T-cell (primary cell): ENCODE results near the gene KAT7. TPM values are rescaled to one million over a fixed set of nuclear protein-coding genes. Genes with fewer than 3 reads are reported as not detected.

Experiments
- ATAC-seq, 4 experiments: fragments of 200-7000 bp in 3 of 4; fragments of 150-1000 bp in 1 of 4; cut with Tn5 transposase; replicated peaks in 1 of 4; 1 replicate in 3 of 4; 2 replicates in 1 of 4; pipeline ENCODE4 v1.10.0; 2021; ENCODE audit warnings: moderate library complexity in 3 of 4, mild to moderate bottlenecking in 2 of 4, moderate number of reproducible peaks in 1 of 4
- CTCF ChIA-PET, 2 donors: fragments of 300-600 bp; sonication (Branson Sonifier 250); formaldehyde crosslinking; loops; one replicate each; lab custom pipeline; 2022; ENCODE audit warnings: antibody characterized with exemption in 2 of 2; lab: Charles Lee
- POLR2A ChIA-PET, 2 donors: fragments of 300-600 bp; sonication (Branson Sonifier 250); formaldehyde crosslinking; loops; one replicate each; lab custom pipeline; 2022; ENCODE audit warnings: antibody characterized with exemption in 2 of 2; lab: Charles Lee
- DNase-seq, 35 experiments: peaks; one replicate each; pipeline versions ENCODE4 v3.0.0 to v3.0.0-alpha.2; 2013 to 2023
- H3K27ac ChIP-seq: one replicate; pipeline ENCODE4 v1.5.1; 2013; ENCODE audit warnings: low read length
- H3K27me3 ChIP-seq, 2 experiments: replicated peaks in 1 of 2; 1 replicate in 1 of 2; 2 replicates in 1 of 2; pipeline versions ENCODE4 v1.6.1 to v1.7.0; 2013; ENCODE audit warnings: low read length in 1 of 2, mixed read lengths in 1 of 2; ENCODE audit not compliant: control insufficient read depth in 2 of 2, insufficient read depth in 2 of 2; ENCODE audit errors: extremely low read depth in 1 of 2
- H3K36me3 ChIP-seq, 2 donors: 1 replicate in 1 of 2; 2 replicates in 1 of 2; pipeline versions ENCODE4 v1.6.1 to v1.7.0; 2013; ENCODE audit warnings: low read length in 1 of 2; ENCODE audit not compliant: control insufficient read depth in 2 of 2, insufficient read depth in 1 of 2; ENCODE audit errors: extremely low read depth in 1 of 2
- H3K4me1 ChIP-seq, 2 experiments: 1 replicate in 1 of 2; 2 replicates in 1 of 2; pipeline versions ENCODE4 v1.6.1 to v1.7.0; 2013; ENCODE audit warnings: low read length in 2 of 2, mixed read lengths in 1 of 2; ENCODE audit not compliant: insufficient read depth in 2 of 2, control insufficient read depth in 1 of 2; ENCODE audit errors: extremely low read depth in 1 of 2
- H3K4me3 ChIP-seq, 2 donors: 1 replicate in 1 of 2; 2 replicates in 1 of 2; pipeline versions ENCODE4 v1.5.1 to v1.7.0; 2013; ENCODE audit warnings: mild to moderate bottlenecking in 2 of 2, low read length in 1 of 2, moderate library complexity in 1 of 2; ENCODE audit not compliant: control insufficient read depth in 1 of 2; ENCODE audit errors: extremely low read depth in 1 of 2
- H3K9me3 ChIP-seq: 2 replicates; pipeline ENCODE4 v1.7.0; 2013
- H3K27ac Mint-ChIP-seq, 2 donors: one replicate each; pipeline ENCODE4 v1.8.0; 2020 to 2021; ENCODE audit warnings: mild to moderate bottlenecking in 2 of 2, mixed read lengths in 2 of 2
- H3K27me3 Mint-ChIP-seq, 2 donors: one replicate each; pipeline ENCODE4 v1.8.0; 2021 to 2022; ENCODE audit warnings: mixed read lengths in 2 of 2
- H3K36me3 Mint-ChIP-seq: one replicate; pipeline ENCODE4 v1.8.0; 2021; ENCODE audit warnings: mixed read lengths
- H3K4me1 Mint-ChIP-seq, 3 donors: one replicate each; pipeline ENCODE4 v1.8.0; 2020 to 2022; ENCODE audit warnings: mixed read lengths in 3 of 3, mild to moderate bottlenecking in 1 of 3
- H3K4me3 Mint-ChIP-seq, 3 donors: one replicate each; pipeline ENCODE4 v1.8.0; 2020 to 2022; ENCODE audit warnings: mild to moderate bottlenecking in 3 of 3, mixed read lengths in 3 of 3, moderate library complexity in 3 of 3
- H3K9me3 Mint-ChIP-seq, 3 donors: one replicate each; pipeline ENCODE4 v1.8.0; 2020 to 2022; ENCODE audit warnings: mixed read lengths in 3 of 3
- WGBS: methylation state at CpG from one replicate; pipeline ENCODE4 v1.1.5; 2013; ENCODE audit warnings: missing lambda C conversion rate; ENCODE audit not compliant: insufficient coverage; 5-methylcytosine and 5-hydroxymethylcytosine counted together
- total RNA-seq, 35 experiments: library from RNA in 6 of 35; stranded (reverse) in 6 of 35; fragments of 120-200 nt in 1 of 35; gene quantifications; one replicate each; pipeline versions ENCODE4 v1.2.1 to v1.2.4 and lab custom pipeline; 2013 to 2026

Gene KAT7
- total RNA-seq, 5 donors from 2014 or later (not counting 1 experiment from before 2014, with no cell fraction given): 96.8 to 197 (median 99.7) TPM

GRCh38 chr17:49749730-49750129 is 38.8 kb upstream of the KAT7 start:
- no peaks in the 10 kb centered on the region for H3K27me3 ChIP-seq
- H3K27ac Mint-ChIP-seq: peak overlapping the region; percentile 96 to 98
- H3K4me1 Mint-ChIP-seq: peaks cover 67 to 89% (median 88%) of the 10 kb centered on the region in 3 donors
- peak overlapping the region; percentile 97 for H3K27ac ChIP-seq
- no peaks in the 10 kb centered on the region for H3K27me3 Mint-ChIP-seq
- H3K36me3 ChIP-seq: peaks cover 0 to 4% of the 10 kb centered on the region in 2 donors
- no peak overlapping the region for H3K4me3 ChIP-seq
- H3K4me1 ChIP-seq: peaks cover 47 to 89% of the 10 kb centered on the region in 2 experiments
- no peaks in the 10 kb centered on the region for H3K9me3 ChIP-seq
- CTCF ChIA-PET: interaction anchor here in 1 of 2 donors (0.7 to 2.0 kb wide), 3 partner anchors 14 to 38 kb away, joined by 5 to 10 read pairs (median 6); partner anchors contain the start of gene FAM117A
- H3K4me3 Mint-ChIP-seq: peak overlapping the region in 1 of 3 donors; percentile 10
- peaks cover 0 to 3% (median 0%) of the 10 kb centered on the region in 3 donors for H3K9me3 Mint-ChIP-seq
- H3K36me3 Mint-ChIP-seq: peaks cover 33% of the 10 kb centered on the region
- POLR2A ChIA-PET: interaction anchor here in 1 of 2 donors (2.0 to 3.7 kb wide), 2 partner anchors 13 to 34 kb away, joined by 12 to 117 read pairs; partner anchors contain the start of gene FAM117A
- DNase-seq: no peak
- ATAC-seq: no peak
- WGBS: 100% methylated on average over 2 of the region's 3 CpGs

GRCh38 chr17:49752508-49752907 is 36.0 kb upstream of the KAT7 start:
- Mint-ChIP-seq H3K27me3 (no peaks in the 10 kb centered on the region), H3K27ac (peak overlapping the region; percentile 86 to 96), H3K4me3 (no peak overlapping the region), H3K36me3 (peaks cover 36% of the 10 kb centered on the region), H3K9me3 (no peaks in the 10 kb centered on the region), H3K4me1 (peaks cover 66 to 87% (median 85%) of the 10 kb centered on the region in 3 donors)
- Histone ChIP-seq H3K27me3 (no peaks in the 10 kb centered on the region), H3K4me1 (peaks cover 37 to 90% of the 10 kb centered on the region in 2 experiments), H3K27ac (peak overlapping the region; percentile 39), H3K4me3 (no peak overlapping the region), H3K9me3 (no peaks in the 10 kb centered on the region), H3K36me3 (peaks cover 0 to 18% of the 10 kb centered on the region in 2 donors)
- 92% methylated on average over 1 of the region's 3 CpGs for WGBS
- no peak for ATAC-seq
- no peak for DNase-seq
- POLR2A ChIA-PET: interaction anchor here (0.5 to 1.0 kb wide), 9 partner anchors 9 to 1413 kb away, joined by 3 to 7 read pairs (median 4); no protein-coding TSS in a partner anchor
- CTCF ChIA-PET: interaction anchor here (0.5 to 1.6 kb wide), 4 partner anchors 12 to 113 kb away, joined by 3 to 5 read pairs (median 4); partner anchors contain the start of gene FAM117A (in 1 of the 2)

- Histone ChIP-seq H3K27me3 (no peaks in the 10 kb centered on the region), H3K36me3 (peaks cover 0 to 23% of the 10 kb centered on the region in 2 donors), H3K27ac (peak overlapping the region; percentile 24), H3K9me3 (no peaks in the 10 kb centered on the region), H3K4me3 (no peak overlapping the region), H3K4me1 (peaks cover 25 to 86% of the 10 kb centered on the region in 2 experiments)
- ATAC-seq (no peak), DNase-seq (no peak)
- Mint-ChIP-seq H3K9me3 (no peaks in the 10 kb centered on the region), H3K4me3 (peak overlapping the region in 2 of 3 donors; percentile 6 to 27), H3K27ac (peak overlapping the region; percentile 86 to 96), H3K36me3 (peaks cover 32% of the 10 kb centered on the region), H3K4me1 (peaks cover 62 to 84% (median 81%) of the 10 kb centered on the region in 3 donors), H3K27me3 (no peaks in the 10 kb centered on the region)
- CTCF ChIA-PET: interaction anchor here in 1 of 2 donors (1.6 kb wide), 1 partner anchor 10 kb away, joined by 4 read pairs; the partner anchor contains the start of gene FAM117A
- WGBS: 70% methylated on average over 5 of the region's 8 CpGs
- POLR2A ChIA-PET: interaction anchor here in 1 of 2 donors (0.9 kb wide), 1 partner anchor 10 kb away, joined by 3 read pairs; no protein-coding TSS in a partner anchor
Observed at GRCh38 chr17:49753959-49754391, 34.5 kb upstream of the KAT7 start.

GRCh38 chr17:49755663-49756283 is 32.7 kb upstream of the KAT7 start:
- no peaks in the 10 kb centered on the region for H3K9me3 ChIP-seq
- H3K4me3 Mint-ChIP-seq: peak overlapping the region in 1 of 3 donors; percentile 52
- peak overlapping the region; percentile 80 to 96 for H3K27ac Mint-ChIP-seq
- no peaks in the 10 kb centered on the region for H3K9me3 Mint-ChIP-seq
- H3K4me1 Mint-ChIP-seq: peaks cover 77 to 84% (median 82%) of the 10 kb centered on the region in 3 donors
- H3K27me3 Mint-ChIP-seq: no peaks in the 10 kb centered on the region
- ChIA-PET POLR2A (interaction anchor here (0.6 kb wide), 4 partner anchors 16 to 70 kb away, joined by 3 to 4 read pairs (median 3); partner anchors contain the start of gene KAT7 (in 1 of the 2)), CTCF (interaction anchor here in 1 of 2 donors (1.2 kb wide), 1 partner anchor 14 kb away, joined by 3 read pairs; no protein-coding TSS in a partner anchor)
- no peak overlapping the region for H3K4me3 ChIP-seq
- H3K4me1 ChIP-seq: peaks cover 22 to 85% of the 10 kb centered on the region in 2 experiments
- no CpG with 5 or more reads among the region's 4 CpGs for WGBS
- H3K36me3 ChIP-seq: peaks cover 0 to 32% of the 10 kb centered on the region in 2 donors
- H3K27ac ChIP-seq: peak overlapping the region; percentile 48
- DNase-seq (no peak), ATAC-seq (no peak)
- no peaks in the 10 kb centered on the region for H3K27me3 ChIP-seq
- peaks cover 37% of the 10 kb centered on the region for H3K36me3 Mint-ChIP-seq

GRCh38 chr17:49756323-49757150 is 31.9 kb upstream of the KAT7 start:
- peak in 1 of 4 experiments; percentile 56 for ATAC-seq
- Mint-ChIP-seq H3K4me1 (peaks cover 85 to 91% (median 87%) of the 10 kb centered on the region in 3 donors), H3K36me3 (peaks cover 42% of the 10 kb centered on the region), H3K4me3 (peak overlapping the region in 2 of 3 donors; percentile 1 to 52), H3K9me3 (no peaks in the 10 kb centered on the region), H3K27me3 (no peaks in the 10 kb centered on the region), H3K27ac (peak overlapping the region; percentile 80 to 96)
- Histone ChIP-seq H3K4me3 (no peak overlapping the region), H3K36me3 (peaks cover 0 to 32% of the 10 kb centered on the region in 2 donors), H3K27me3 (no peaks in the 10 kb centered on the region), H3K9me3 (no peaks in the 10 kb centered on the region), H3K4me1 (peaks cover 25 to 88% of the 10 kb centered on the region in 2 experiments), H3K27ac (peak overlapping the region; percentile 25)
- ChIA-PET POLR2A (interaction anchor here (0.6 to 1.2 kb wide), 10 partner anchors 8 to 987 kb away, joined by 3 to 9 read pairs (median 4); partner anchors contain the start of genes KAT7 (in 1 of the 2) and PPP1R9B (in 1 of the 2)), CTCF (interaction anchor here (0.6 to 1.6 kb wide), 5 partner anchors 15 to 388 kb away, joined by 3 to 4 read pairs (median 3); no protein-coding TSS in a partner anchor)
- WGBS: 100% methylated on average over 1 of the region's 9 CpGs
- DNase-seq: no peak
